ENCODE results near the gene ZAR1.
A peak's percentile ranks its signal among the peaks of the same experiment; 100 is the strongest.

The ZAR1 gene

DNA sequence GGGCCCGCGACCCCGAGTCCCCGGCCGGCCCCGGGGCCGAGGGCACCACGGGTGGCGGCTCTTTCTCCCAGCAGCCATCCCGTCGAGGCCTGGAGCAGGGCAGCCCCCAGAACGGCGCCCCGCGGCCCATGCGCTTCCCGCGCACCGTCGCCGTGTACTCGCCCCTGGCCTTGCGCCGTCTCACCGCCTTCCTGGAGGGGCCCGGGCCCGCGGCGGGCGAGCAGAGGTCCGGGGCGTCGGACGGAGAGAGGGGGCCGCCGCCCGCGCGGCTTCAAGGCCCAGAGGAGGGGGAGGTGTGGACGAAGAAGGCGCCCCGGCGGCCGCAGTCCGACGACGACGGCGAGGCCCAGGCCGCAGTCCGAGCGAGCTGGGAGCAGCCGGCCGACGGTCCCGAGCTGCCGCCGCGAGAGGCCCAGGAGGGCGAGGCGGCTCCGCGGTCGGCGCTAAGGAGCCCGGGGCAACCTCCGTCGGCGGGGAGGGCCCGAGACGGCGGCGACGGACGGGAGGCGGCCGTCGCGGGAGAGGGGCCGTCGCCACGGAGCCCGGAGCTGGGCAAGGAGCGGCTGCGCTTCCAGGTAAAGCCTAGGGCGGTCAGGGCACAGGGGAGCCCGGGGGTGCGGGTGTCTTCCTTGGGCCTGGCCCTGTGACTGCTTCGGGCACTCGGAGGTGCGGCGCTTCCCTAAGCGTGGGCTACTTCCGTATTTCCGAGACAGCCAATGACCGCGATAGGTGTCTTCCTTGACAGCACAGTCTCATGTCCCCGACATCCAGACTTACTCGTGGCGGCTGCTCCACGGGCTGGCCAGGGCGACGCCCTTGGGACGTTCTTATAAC is 845 bp downstream of the ZAR1 start:
- DNase-seq: no peak

GRCh38 chr4:48491514-48492176 is 1.6 kb downstream of the ZAR1 start:
- DNase-seq: no peak

DNA sequence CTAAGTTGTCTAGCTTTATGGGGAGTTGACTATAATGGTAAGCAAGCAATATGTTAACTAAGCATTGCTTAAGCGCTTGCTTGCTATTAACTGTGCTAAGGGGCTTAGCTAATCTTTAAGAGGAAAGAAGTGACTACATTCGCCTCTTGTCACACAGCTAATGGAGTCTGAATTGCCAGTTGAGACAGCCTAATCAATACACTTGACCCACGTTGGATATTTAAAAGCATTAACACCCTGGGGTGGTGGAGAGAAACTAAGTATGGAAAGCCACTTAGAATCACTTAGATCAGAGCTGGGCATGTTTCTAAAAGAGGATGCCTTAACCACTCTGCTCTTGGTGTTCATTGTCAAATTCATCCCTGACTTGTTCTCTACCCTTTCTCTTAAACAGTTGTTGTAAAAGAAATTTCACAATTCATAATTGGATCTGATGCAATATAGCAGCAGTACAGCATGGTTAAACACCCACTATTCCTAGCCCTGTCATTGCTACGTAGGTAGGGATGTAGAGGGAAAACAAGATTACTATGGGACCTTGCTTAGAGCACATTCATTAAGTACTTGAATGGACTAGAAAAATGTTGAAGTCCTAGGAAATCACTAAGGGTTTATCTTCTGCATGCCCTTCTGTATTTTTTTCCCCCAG is 3.5 kb downstream of the ZAR1 start:
- DNase-seq: peak; percentile 60

DNA sequence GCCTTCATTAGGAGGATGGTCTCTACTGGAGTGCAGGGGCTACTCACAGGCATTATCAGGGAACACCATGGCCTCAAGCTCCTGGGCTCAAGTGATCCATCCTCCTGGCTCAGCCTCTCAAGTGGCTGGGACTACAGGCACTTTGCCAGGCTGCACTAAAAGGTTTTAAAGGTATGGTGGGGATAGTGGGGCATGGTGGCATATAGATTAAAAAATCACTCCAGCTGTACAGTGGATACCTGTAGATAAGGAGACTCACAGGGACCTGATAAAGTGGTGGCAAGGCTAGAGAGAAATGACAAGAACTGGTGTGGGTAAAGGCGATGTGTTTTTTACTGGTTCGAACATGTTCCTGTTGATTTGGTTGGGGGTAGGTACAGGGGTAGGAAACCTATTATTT is 5.9 kb downstream of the ZAR1 start:
- no peak for DNase-seq

GRCh38 chr4:48498895-48499294 is 8.8 kb downstream of the ZAR1 start:
- DNase-seq: no peak

DNA sequence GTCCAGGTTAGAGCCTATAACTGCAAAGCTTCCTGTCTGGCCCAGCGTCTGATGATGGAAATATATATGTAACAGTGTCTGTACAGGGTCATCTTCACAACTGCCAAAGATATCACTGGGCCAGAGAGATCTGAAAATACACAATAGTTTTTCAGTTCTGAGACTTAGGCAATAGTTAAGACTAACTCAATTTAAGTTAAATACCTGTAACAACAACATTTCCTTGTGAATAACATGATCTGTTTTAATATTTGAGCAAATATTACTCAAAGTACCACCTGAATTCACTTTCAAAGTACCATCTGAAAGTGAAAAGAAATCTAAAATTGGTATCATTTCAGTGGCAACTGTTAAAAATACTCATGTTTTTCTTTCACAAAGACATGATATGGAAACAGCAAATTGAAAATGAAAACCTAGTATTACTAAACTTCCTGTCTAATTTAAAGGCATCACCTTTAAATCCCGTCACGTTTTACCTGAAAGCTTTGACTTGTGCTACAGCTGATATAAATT is 9.6 kb downstream of the ZAR1 start:
- DNase-seq: no peak

DNA sequence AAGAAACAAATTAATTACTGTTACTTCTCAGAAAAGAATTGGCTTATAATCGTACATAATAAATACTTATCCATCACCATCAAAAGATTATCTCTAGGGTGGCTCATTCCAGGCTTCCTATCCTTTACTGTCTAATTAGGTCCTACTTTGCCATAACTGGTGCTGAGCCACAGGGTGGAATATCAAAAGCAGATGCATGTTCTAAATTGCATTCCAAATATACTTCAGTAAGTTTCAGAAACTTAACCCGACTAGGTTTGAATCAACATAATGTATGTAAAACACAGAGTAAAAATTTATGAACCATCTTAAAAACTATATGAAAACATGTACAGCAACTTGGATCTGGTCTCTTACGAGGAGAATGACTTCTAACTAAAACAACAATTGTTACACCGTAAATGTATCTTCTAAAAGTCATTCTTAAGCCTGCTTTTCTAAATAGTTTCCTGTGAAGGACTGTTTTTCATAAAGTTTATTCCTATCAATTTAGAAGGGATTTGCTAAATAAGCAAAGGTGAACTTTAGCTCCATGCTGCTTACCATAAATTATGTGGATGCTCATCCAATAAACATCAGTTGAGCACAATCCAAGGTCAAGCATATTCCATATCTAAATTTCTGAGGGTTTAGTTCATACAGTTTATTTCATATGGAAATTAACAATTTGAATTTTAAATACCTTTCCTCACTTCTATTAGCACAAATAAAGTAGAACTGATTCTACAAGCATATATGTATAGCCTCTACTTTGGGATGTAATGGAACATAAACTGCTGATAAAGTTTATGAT is 13.4 kb downstream of the ZAR1 start:
- DNase-seq: no peak

DNA sequence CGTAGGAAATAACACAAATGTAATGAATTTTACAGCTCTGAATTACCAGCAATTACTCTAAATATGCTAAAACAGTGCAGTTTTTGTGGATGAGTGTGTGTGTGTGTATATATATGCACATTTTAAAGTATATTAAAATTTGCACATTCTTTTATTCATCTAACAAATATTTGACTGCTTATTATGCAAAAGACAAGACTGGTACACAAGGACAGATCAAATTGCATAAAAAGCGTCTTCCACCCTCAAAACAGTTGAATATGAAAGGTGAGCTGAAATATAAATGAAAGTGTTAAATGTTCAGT is 13.9 kb downstream of the ZAR1 start:
- no peak for DNase-seq

DNA sequence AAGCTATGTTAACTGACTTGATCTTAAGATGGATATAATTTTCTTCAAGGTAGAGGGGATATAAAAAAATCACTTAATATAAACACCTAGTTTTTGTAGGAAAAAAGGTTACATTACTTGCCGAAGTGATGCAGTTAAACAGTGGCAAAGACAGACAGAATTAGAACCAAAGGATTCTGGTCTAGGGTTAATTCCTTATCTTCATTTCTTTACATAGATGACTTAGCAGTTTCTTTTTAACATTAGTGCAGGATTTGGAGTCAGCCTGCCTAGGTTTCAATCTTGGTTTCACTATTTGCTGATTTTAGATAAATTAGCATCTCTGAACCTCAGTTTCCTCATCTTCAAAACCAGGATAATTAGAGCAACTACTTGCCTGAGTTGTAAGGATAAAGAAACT is 14.3 kb downstream of the ZAR1 start:
- no peak for DNase-seq

GRCh38 chr4:48506716-48507115 is 16.7 kb downstream of the ZAR1 start:
- DNase-seq: no peak

DNA sequence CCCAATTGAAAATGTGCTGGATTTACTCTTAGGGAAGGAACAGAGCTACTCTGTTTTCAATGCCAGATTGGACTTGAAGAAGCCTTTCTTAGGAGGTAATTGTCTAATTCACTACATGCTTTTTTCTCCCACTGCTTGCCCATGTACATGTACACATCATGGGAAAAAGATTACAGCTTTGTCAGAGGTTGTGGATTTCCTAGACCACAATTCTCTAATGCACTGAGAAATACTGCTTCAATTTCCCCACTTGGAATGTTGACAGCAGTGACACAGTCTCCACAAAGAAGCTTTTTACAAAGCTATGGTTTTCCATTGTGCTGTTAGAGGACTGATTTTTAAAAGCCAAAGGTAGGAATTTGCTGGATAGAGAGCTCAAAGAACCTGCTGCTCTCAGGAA is 19.5 kb downstream of the ZAR1 start:
- DNase-seq: no peak

DNA sequence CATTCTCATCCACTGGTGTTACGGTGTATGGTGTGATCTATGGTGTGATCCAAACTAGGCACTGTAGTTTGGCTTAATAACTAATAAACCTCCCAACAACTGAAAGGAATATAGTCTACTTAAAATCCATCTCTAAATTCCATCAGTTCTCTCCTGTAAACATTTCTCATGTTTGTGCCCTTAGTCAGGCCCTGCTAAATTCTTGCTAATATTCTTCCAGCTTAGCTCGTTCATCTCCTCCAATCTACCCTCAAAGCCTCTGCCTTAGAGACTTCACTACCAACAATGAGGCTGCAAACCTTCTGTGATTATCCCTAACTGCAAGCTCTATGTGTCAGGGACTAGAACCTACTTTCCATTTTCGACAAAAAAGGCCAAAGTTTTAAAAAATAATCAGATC is 28.1 kb downstream of the ZAR1 start:
- no peak for DNase-seq

DNA sequence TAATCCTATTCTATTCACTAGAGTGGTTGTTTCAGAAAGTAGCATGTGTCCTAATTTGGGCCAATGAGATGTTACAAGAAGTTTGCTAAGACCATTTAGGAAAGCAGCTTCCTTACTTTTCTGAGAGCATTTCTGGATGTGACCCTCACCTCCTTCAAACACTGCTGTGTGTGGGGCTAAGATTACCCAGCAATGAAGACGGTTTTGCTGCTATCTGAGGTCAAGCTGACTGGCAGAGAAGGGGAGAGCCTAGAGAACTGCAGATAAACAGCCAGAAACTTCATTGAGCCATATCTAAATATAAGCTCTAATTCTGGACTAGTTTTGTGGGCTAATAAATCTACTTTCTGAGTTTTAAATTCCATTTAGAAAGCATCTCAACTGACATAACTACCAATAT is 36.4 kb downstream of the ZAR1 start:
- DNase-seq: no peak

GRCh38 chr4:48538358-48538757 is 48.3 kb downstream of the ZAR1 start:
- DNase-seq: no peak

- no peak for DNase-seq
Measured at GRCh38 chr4:48539597-48539996, 49.5 kb downstream of the ZAR1 start.

- DNase-seq: no peak
Measured at GRCh38 chr4:48542888-48543287, 52.8 kb downstream of the ZAR1 start.

DNA sequence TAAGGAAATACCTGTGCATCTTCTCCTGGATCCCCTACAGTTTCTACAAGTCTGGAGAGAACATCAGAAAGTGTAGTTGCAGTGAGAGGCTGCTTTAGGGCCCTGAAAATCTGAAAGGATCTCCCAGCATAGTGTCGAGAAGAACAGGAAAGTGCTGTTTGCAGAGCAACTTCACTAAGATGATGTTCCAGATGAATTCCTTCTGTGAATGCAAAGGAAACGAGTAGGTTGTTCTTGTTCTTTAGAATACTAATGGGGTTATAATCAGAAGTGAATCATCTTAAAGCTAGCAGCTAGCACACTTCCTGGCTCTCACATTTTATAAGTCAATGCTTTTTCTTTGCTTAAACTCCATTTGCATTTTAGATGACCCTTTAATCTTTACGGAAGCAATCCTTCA is 53.7 kb downstream of the ZAR1 start:
- no peak for DNase-seq

Measured in NCI-H187 treated with DMSO at 0.1 percent for 48 hours (cell line).